Measurements from ENCODE around the gene SCAPER. TPM values are rescaled to one million over a fixed set of nuclear protein-coding genes. Genes with fewer than 3 reads are reported as not detected.
A peak's percentile ranks its signal among the peaks of the same experiment; 100 is the strongest.

Gene SCAPER
- total RNA-seq, 4 donors from 2014 or later: 18.7 to 22.4 (median 19.2) TPM

- intact Hi-C loops (cut with DNase I): no loop called here
- no peaks in the 10 kb centered on the region for H3K9me3 ChIP-seq
- H3K27ac ChIP-seq (replicated peaks in 1 of 4): peak overlapping the region; percentile 48 to 75 (median 59)
- peaks cover 0 to 59% (median 17%) of the 10 kb centered on the region in 4 donors for H3K27me3 ChIP-seq
- 16% methylated on average over 36 of the region's 74 CpGs for WGBS
- H3K4me3 ChIP-seq: peak overlapping the region; percentile 58 to 67 (median 58)
- H3K4me1 ChIP-seq: peaks cover 32 to 38% (median 35%) of the 10 kb centered on the region in 4 donors
- H3K36me3 ChIP-seq: peaks cover 0 to 12% (median 6%) of the 10 kb centered on the region in 4 donors
- TF ChIP-seq CTCF (IDR thresholded peaks at IDR 0.05) (no peak), POLR2AphosphoS5 (IDR thresholded peaks at IDR 0.05) (no peak), EP300 (IDR thresholded peaks at IDR 0.05) (no peak), POLR2A (IDR thresholded peaks at IDR 0.05; ENCODE audit: low read depth) (no peak)
- DNase-seq (ENCODE audit: extremely low spot score): no peak
These were observed 558.3 kb downstream of the SCAPER start for GRCh38 chr15:76346669-76347481.

- peaks cover 40 to 45% (median 43%) of the 10 kb centered on the region in 4 donors for H3K4me1 ChIP-seq
- H3K9me3 ChIP-seq: no peaks in the 10 kb centered on the region
- peaks cover 0 to 20% (median 10%) of the 10 kb centered on the region in 4 donors for H3K36me3 ChIP-seq
- TF ChIP-seq CTCF (IDR thresholded peaks at IDR 0.05) (no peak), EP300 (IDR thresholded peaks at IDR 0.05) (no peak), POLR2AphosphoS5 (IDR thresholded peaks at IDR 0.05) (no peak), POLR2A (IDR thresholded peaks at IDR 0.05; ENCODE audit: low read depth) (no peak)
- WGBS: 37% methylated on average over 9 of the region's 65 CpGs
- DNase-seq (ENCODE audit: extremely low spot score): no peak
- intact Hi-C loops (cut with DNase I): no loop called here
- peak overlapping the region; percentile 58 to 67 (median 58) for H3K4me3 ChIP-seq
- H3K27ac ChIP-seq (replicated peaks in 1 of 4): peak overlapping the region; percentile 48 to 75 (median 59)
- peaks cover 0 to 67% (median 17%) of the 10 kb centered on the region in 4 donors for H3K27me3 ChIP-seq
These were observed 559.1 kb downstream of the SCAPER start for GRCh38 chr15:76345880-76346668.

- Histone ChIP-seq H3K9me3 (no peaks in the 10 kb centered on the region), H3K27ac (replicated peaks in 1 of 4) (peak overlapping the region in 3 of 4 donors; percentile 48 to 68 (median 50)), H3K4me3 (peak overlapping the region; percentile 58 to 67 (median 58)), H3K4me1 (peaks cover 45 to 50% (median 48%) of the 10 kb centered on the region in 4 donors), H3K27me3 (peaks cover 0 to 73% (median 17%) of the 10 kb centered on the region in 4 donors), H3K36me3 (peaks cover 0 to 22% (median 13%) of the 10 kb centered on the region in 4 donors)
- 69% methylated on average over 7 of the region's 7 CpGs for WGBS
- no peak for DNase-seq (ENCODE audit: extremely low spot score)
- TF ChIP-seq POLR2AphosphoS5 (IDR thresholded peaks at IDR 0.05) (no peak), EP300 (IDR thresholded peaks at IDR 0.05) (no peak), POLR2A (IDR thresholded peaks at IDR 0.05; ENCODE audit: low read depth) (no peak), CTCF (IDR thresholded peaks at IDR 0.05) (no peak)
- intact Hi-C loops (cut with DNase I): no loop called here
These were observed 559.6 kb downstream of the SCAPER start for GRCh38 chr15:76345583-76345879.

- H3K4me3 ChIP-seq: peak overlapping the region in 1 of 4 donors; percentile 59
- 60% methylated on average over 3 of the region's 3 CpGs for WGBS
- intact Hi-C loops (cut with DNase I): no loop called here
- H3K4me1 ChIP-seq: peaks cover 50 to 55% (median 53%) of the 10 kb centered on the region in 4 donors
- TF ChIP-seq POLR2A (IDR thresholded peaks at IDR 0.05; ENCODE audit: low read depth) (no peak), POLR2AphosphoS5 (IDR thresholded peaks at IDR 0.05) (no peak), EP300 (IDR thresholded peaks at IDR 0.05) (no peak), CTCF (IDR thresholded peaks at IDR 0.05) (no peak)
- H3K9me3 ChIP-seq: no peaks in the 10 kb centered on the region
- peaks cover 0 to 26% (median 13%) of the 10 kb centered on the region in 4 donors for H3K36me3 ChIP-seq
- H3K27me3 ChIP-seq: peaks cover 0 to 78% (median 17%) of the 10 kb centered on the region in 4 donors
- H3K27ac ChIP-seq (replicated peaks in 1 of 4): no peak overlapping the region
- DNase-seq (ENCODE audit: extremely low spot score): no peak
These were observed 560.1 kb downstream of the SCAPER start for GRCh38 chr15:76344893-76345582.

Measured in esophagus muscularis mucosa (tissue), 4 donors.